Adrenal gland (tissue), 12 donors: ENCODE data around the gene ZFHX3. TPM values are rescaled to one million over a fixed set of nuclear protein-coding genes. Genes with fewer than 3 reads are reported as not detected.

Source experiments
- DNase-seq, 7 donors: peaks; one replicate each; pipeline ENCODE4 v3.0.0-alpha.2; 2019 to 2020
- H3K27ac ChIP-seq, 5 donors: fragments of 200-600 bp; sonication (generic) in 4 of 5; 1 replicate in 3 of 5; 2 replicates in 2 of 5; pipeline versions ENCODE4 v1.5.1 to v1.8.0; 2016 to 2020; ENCODE audit warnings: mild to moderate bottlenecking in 1 of 5
- H3K27me3 ChIP-seq: fragments of 200-600 bp; 2 replicates; pipeline ENCODE4 v1.8.0; 2021
- H3K36me3 ChIP-seq, 2 donors: fragments of 200-600 bp; replicated peaks in 1 of 2; 1 replicate in 1 of 2; 2 replicates in 1 of 2; pipeline versions ENCODE4 v1.5.1 to v1.8.0; 2018 to 2022
- H3K4me1 ChIP-seq, 2 donors: fragments of 200-600 bp; replicated peaks in 1 of 2; 1 replicate in 1 of 2; 2 replicates in 1 of 2; pipeline versions ENCODE4 v1.5.1 to v1.8.0; 2018 to 2021
- H3K4me3 ChIP-seq, 4 donors: fragments of 200-600 bp; sonication (generic) in 3 of 4; one replicate each; pipeline ENCODE4 v1.5.1; 2016 to 2018
- H3K9me3 ChIP-seq, 3 donors: fragments of 200-600 bp; sonication (generic) in 1 of 3; replicated peaks in 1 of 3; 1 replicate in 2 of 3; 2 replicates in 1 of 3; pipeline versions ENCODE4 v1.5.1 to v1.8.0; 2016 to 2021
- CTCF ChIP-seq, 6 experiments: fragments of 450-650 bp in 4 of 6; fragments of 200-600 bp in 2 of 6; sonication (generic) in 1 of 6; IDR thresholded peaks; 1 replicate in 5 of 6; 2 replicates in 1 of 6; pipeline versions ENCODE4 v1.5.1 to v1.8.0; 2016 to 2021; ENCODE audit warnings: antibody characterized with exemption in 6 of 6, mild to moderate bottlenecking in 2 of 6, moderate library complexity in 1 of 6
- POLR2A ChIP-seq, 2 donors: fragments of 450-650 bp; IDR thresholded peaks; one replicate each; pipeline ENCODE4 v1.6.1; 2017; ENCODE audit warnings: antibody characterized with exemption in 2 of 2, mild to moderate bottlenecking in 2 of 2, moderate library complexity in 1 of 2
- WGBS, 4 donors: extraction: QIAGEN DNeasy Blood & Tissue Kit in 2 of 4; methylation state at CpG; one replicate each; pipeline versions ENCODE4 v1.1.5 to v1.1.7; 2013 to 2017; 5-methylcytosine and 5-hydroxymethylcytosine counted together
- intact Hi-C, 2 donors: fragments of 100-400 bp; cut with DNase I; formaldehyde crosslinking; loops; one replicate each; pipeline versions ENCODE4 v1.14.1 to v1.15.0; 2022 to 2023
- polyA plus RNA-seq, 3 donors: library from polyadenylated mRNA; stranded (reverse); fragments of 200-250 nt in 2 of 3; fragments of 350-450 nt in 1 of 3; fragmentation: Illumina TruSeq in 1 of 3; extraction: RNeasy Lipid Tissue Mini Kit (QIAGEN cat#74804) in 1 of 3; gene quantifications; one replicate each; pipeline ENCODE4 v1.2.3, GENCODE V29; 2013 to 2014
- total RNA-seq, 9 donors: library from RNA; depleted of rRNA in 4 of 9; stranded (reverse); fragments of >200 nt in 4 of 9; fragments of 120-200 nt in 1 of 9; fragmentation: NEBNext Ultra II Directional in 1 of 9; extraction: Animal tissue kit (Norgen Biotek cat#: 25700) in 1 of 9; gene quantifications; one replicate each; pipeline versions ENCODE4 v1.1.0 to v1.2.4, GENCODE V29; 2013 to 2023
- donor health status: healthy with polysubstance abuse.
- donor health status: Bipolar disorder and iron deficiency.
- donor health status: DM: yes; HTN: yes; CAD: no.
- donor health status: DM: no; HTN: no; CAD: no.
- donor health status: DM: no; HTN: no; CAD: no.
- donor health status: DM: yes; HTN: yes; CAD: no.

ZFHX3 gene
- total and polyA plus RNA-seq, 12 donors: 2.4 to 31.6 (median 19.3) TPM

GRCh38 chr16:72857834-72858664, 189.9 kb downstream of the ZFHX3 start:
- intact Hi-C loops: no loop called here
- Histone ChIP-seq H3K4me1 (peaks cover 0 to 11% of the 10 kb centered on the region in 2 donors), H3K27me3 (no peaks in the 10 kb centered on the region), H3K36me3 (no peaks in the 10 kb centered on the region), H3K27ac (peak overlapping the region in 2 of 5 donors; percentile 27 to 73), H3K9me3 (no peaks in the 10 kb centered on the region), H3K4me3 (no peak overlapping the region)
- TF ChIP-seq CTCF (IDR thresholded peaks at IDR 0.05) (no peak), POLR2A (IDR thresholded peaks at IDR 0.05) (no peak)
- no peak for DNase-seq
- 67 to 80% (median 75%) methylated on average over 11 to 14 of the region's 14 CpGs for WGBS, 4 donors

GRCh38 chr16:72856797-72857196, 191.1 kb downstream of the ZFHX3 start:
- Histone ChIP-seq H3K27ac (no peak overlapping the region), H3K4me3 (no peak overlapping the region), H3K4me1 (peaks cover 0 to 14% of the 10 kb centered on the region in 2 donors), H3K9me3 (no peaks in the 10 kb centered on the region), H3K27me3 (no peaks in the 10 kb centered on the region), H3K36me3 (no peaks in the 10 kb centered on the region)
- intact Hi-C loops: no loop called here
- peak in 1 of 7 donors; percentile 34 for DNase-seq
- no peak for TF ChIP-seq POLR2A (IDR thresholded peaks at IDR 0.05)
- peak in 3 of 6 experiments; percentile 21 to 33 (median 22) for TF ChIP-seq CTCF (IDR thresholded peaks at IDR 0.05)
- WGBS, 4 donors: 85 to 93% (median 90%) methylated on average over 1 of the region's 1 CpG

GRCh38 chr16:72854267-72854959, 193.5 kb downstream of the ZFHX3 start:
- Histone ChIP-seq H3K27me3 (no peaks in the 10 kb centered on the region), H3K4me3 (no peak overlapping the region), H3K36me3 (no peaks in the 10 kb centered on the region), H3K4me1 (peaks cover under 1 to 25% of the 10 kb centered on the region in 2 donors), H3K9me3 (no peaks in the 10 kb centered on the region), H3K27ac (no peak overlapping the region)
- 82 to 88% (median 85%) methylated on average over 11 of the region's 11 CpGs for WGBS, 4 donors
- intact Hi-C loops: no loop called here
- no peak for DNase-seq
- no peak for TF ChIP-seq CTCF (IDR thresholded peaks at IDR 0.05)
- TF ChIP-seq POLR2A (IDR thresholded peaks at IDR 0.05): no peak

GRCh38 chr16:72853575-72854266, 194.2 kb downstream of the ZFHX3 start:
- Histone ChIP-seq H3K27ac (no peak overlapping the region), H3K9me3 (no peaks in the 10 kb centered on the region), H3K4me1 (peaks cover 6 to 31% of the 10 kb centered on the region in 2 donors), H3K36me3 (no peaks in the 10 kb centered on the region), H3K4me3 (no peak overlapping the region), H3K27me3 (no peaks in the 10 kb centered on the region)
- intact Hi-C loops: no loop called here
- no peak for DNase-seq
- WGBS, 4 donors: 76 to 80% (median 79%) methylated on average over 4 of the region's 4 CpGs
- TF ChIP-seq CTCF (IDR thresholded peaks at IDR 0.05): no peak
